ENCODE data around the gene SLC9C2.

The SLC9C2 gene

GRCh38 chr1:173454966-173455524 lies 147.8 kb downstream of the SLC9C2 start:
- no peak for DNase-seq (ENCODE audit: low read depth in 2 of 2)

- no peak for DNase-seq (ENCODE audit: low read depth in 2 of 2)
These were observed 148.9 kb downstream of the SLC9C2 start for GRCh38 chr1:173453982-173454381.

- no peak for DNase-seq (ENCODE audit: low read depth in 2 of 2)
These were observed 150.9 kb downstream of the SLC9C2 start for GRCh38 chr1:173451981-173452380.

Data from stimulated activated CD4-positive, alpha-beta T cell treated with anti-CD3 and anti-CD28 coated beads, Interleukin-15, amount 100 ng/mL, for 48 hours (primary cell).